ENCODE measurements around the gene TRAK2.

DNA sequence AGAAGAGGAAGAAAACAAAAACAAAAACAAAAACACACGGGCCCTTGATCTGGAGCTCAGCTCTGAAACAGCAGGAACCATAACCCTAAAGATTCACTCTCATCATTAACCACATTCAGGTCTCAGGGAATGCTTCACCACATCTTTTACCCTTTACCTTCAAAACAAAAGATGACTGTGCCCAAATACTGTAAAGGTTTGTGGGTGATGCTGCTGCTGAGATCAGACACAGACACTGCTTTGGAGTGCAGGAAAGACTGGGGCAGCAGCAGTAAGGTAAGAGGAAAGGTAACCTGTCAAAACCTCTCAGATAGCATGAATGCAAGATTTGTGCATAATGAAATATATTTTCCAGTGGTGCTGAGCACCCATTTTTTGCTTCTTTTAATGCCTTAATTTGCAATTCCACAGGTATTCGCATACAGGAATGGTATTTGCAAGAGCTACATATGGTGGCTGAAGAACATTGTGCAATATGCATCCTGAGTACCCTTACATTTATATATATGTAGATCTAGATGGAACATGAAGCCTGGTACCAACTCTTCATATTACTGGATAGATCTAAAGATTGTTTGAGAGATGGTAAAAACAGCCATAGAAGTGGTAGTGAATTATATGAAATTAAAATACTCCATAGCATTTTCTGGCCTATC is 90.1 kb downstream of the TRAK2 start:
- TF ChIP-seq, protein P1, sequence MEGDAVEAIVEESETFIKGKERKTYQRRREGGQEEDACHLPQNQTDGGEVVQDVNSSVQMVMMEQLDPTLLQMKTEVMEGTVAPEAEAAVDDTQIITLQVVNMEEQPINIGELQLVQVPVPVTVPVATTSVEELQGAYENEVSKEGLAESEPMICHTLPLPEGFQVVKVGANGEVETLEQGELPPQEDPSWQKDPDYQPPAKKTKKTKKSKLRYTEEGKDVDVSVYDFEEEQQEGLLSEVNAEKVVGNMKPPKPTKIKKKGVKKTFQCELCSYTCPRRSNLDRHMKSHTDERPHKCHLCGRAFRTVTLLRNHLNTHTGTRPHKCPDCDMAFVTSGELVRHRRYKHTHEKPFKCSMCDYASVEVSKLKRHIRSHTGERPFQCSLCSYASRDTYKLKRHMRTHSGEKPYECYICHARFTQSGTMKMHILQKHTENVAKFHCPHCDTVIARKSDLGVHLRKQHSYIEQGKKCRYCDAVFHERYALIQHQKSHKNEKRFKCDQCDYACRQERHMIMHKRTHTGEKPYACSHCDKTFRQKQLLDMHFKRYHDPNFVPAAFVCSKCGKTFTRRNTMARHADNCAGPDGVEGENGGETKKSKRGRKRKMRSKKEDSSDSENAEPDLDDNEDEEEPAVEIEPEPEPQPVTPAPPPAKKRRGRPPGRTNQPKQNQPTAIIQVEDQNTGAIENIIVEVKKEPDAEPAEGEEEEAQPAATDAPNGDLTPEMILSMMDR (IDR thresholded peaks at IDR 0.05 in 2 of 3, conservative IDR thresholded peaks at IDR 0.05 in 1 of 3; ENCODE audit: borderline replicate concordance in 1 of 3, insufficient read depth in 1 of 3, low read depth in 2 of 3, low read length in 2 of 3), result no peak
- TF ChIP-seq RAD21 (IDR thresholded peaks at IDR 0.05; ENCODE audit: low read depth) (no peak), POLR2AphosphoS5 (IDR thresholded peaks at IDR 0.05; ENCODE audit: low read depth, low read length) (no peak), YY1 (IDR thresholded peaks at IDR 0.05; ENCODE audit: extremely low read depth, insufficient replicate concordance, low read depth, low read length) (no peak), JUND (IDR thresholded peaks at IDR 0.05) (no peak), POLR2A (IDR thresholded peaks at IDR 0.05; ENCODE audit: borderline replicate concordance, extremely low read depth, insufficient read depth, insufficient read length) (no peak), EZH2phosphoT487 (IDR thresholded peaks at IDR 0.05; ENCODE audit: borderline replicate concordance) (no peak)
- TF ChIP-seq, protein P2, sequence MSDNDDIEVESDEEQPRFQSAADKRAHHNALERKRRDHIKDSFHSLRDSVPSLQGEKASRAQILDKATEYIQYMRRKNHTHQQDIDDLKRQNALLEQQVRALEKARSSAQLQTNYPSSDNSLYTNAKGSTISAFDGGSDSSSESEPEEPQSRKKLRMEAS (IDR thresholded peaks at IDR 0.05), result no peak
